Measurements from ENCODE around the gene MCOLN2.

Gene MCOLN2

GRCh38 chr1:84890566-84890965, 106.3 kb downstream of the MCOLN2 start:
- no peak for DNase-seq

- DNase-seq: no peak
Observed at GRCh38 chr1:84889437-84889836, 107.5 kb downstream of the MCOLN2 start.

GRCh38 chr1:84888753-84889152, 108.2 kb downstream of the MCOLN2 start:
- DNase-seq: peak in 1 of 5 donors; percentile 16

GRCh38 chr1:84887261-84887934, 109.5 kb downstream of the MCOLN2 start:
- no peak for DNase-seq

GRCh38 chr1:84885469-84885868, 111.4 kb downstream of the MCOLN2 start:
- DNase-seq: no peak

GRCh38 chr1:84884671-84885389, 112.1 kb downstream of the MCOLN2 start:
- DNase-seq: no peak

GRCh38 chr1:84883286-84883685, 113.6 kb downstream of the MCOLN2 start:
- DNase-seq: no peak

GRCh38 chr1:84877592-84877991, 119.3 kb downstream of the MCOLN2 start:
- no peak for DNase-seq

GRCh38 chr1:84876353-84876752, 120.6 kb downstream of the MCOLN2 start:
- DNase-seq: no peak
